ENCODE data around the gene TRIM66. TPM values are rescaled to one million over a fixed set of nuclear protein-coding genes. Genes with fewer than 3 reads are reported as not detected.

TRIM66 gene
- total and polyA plus RNA-seq, 2 of the 8 experiments (the other 6 are each of a cell fraction or from before 2014, with no cell fraction given), result 3.1 to 3.5 TPM

DNA sequence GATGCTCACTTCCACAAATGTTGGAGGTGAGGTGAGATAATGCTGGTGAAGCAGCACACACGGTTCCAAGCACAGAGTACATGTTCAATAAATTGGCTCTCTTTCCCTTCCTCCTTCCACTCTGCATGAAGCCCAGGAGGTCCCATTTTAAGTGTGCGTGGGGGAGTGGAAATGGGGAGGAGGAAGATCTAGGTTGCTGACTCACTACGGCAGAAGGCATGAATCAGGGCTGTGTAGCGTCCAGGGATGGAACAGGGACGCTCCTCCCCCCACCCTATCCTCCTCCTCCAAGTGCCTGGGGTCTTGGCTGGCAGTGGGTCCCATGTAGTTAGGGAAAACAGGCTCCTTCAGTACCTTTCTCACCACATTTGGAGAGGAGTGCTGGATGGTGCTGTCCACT lies 44.2 kb downstream of the TRIM66 start:
- Histone ChIP-seq H3K18ac (ENCODE audit: extremely low read depth, low read length) (no peak overlapping the region), H3K4me2 (ENCODE audit: insufficient read depth in 1 of 2, low read depth in 2 of 2, low read length in 2 of 2) (no peak overlapping the region), H4K91ac (replicated peaks; ENCODE audit: insufficient read length, low read length) (no peak overlapping the region), H2AFZ (ENCODE audit: low read length) (no peak overlapping the region), H3K27ac (ENCODE audit: low read depth, low read length) (no peak overlapping the region), H3K14ac (ENCODE audit: insufficient read length) (no peak overlapping the region), H2BK120ac (replicated peaks; ENCODE audit: low read depth, low read length) (no peak overlapping the region), H3K27me3 (replicated peaks in 1 of 4; ENCODE audit: control insufficient read depth in 3 of 4, extremely low read depth in 1 of 4, insufficient read depth in 3 of 4, low read length in 3 of 4) (no peaks in the 10 kb centered on the region), H4K5ac (ENCODE audit: insufficient read length, low read depth, low read length) (no peak overlapping the region), H3K4me3 (ENCODE audit: extremely low read depth in 1 of 4, insufficient read depth in 2 of 4, low read depth in 3 of 4, low read length in 4 of 4) (no peak overlapping the region), H3K4me1 (replicated peaks in 1 of 4; ENCODE audit: control insufficient read depth in 3 of 4, insufficient read depth in 4 of 4, low read length in 3 of 4) (peaks cover 4 to 9% (median 9%) of the 10 kb centered on the region in 4 experiments; a peak in 6 of 7 replicates), H3K9ac (replicated peaks in 1 of 4; ENCODE audit: extremely low read depth in 1 of 4, low read depth in 3 of 4, low read length in 3 of 4) (no peak overlapping the region), H4K20me1 (replicated peaks in 1 of 2; ENCODE audit: control insufficient read depth in 1 of 2, insufficient read depth in 2 of 2, low read length in 2 of 2) (no peaks in the 10 kb centered on the region), H2BK12ac (ENCODE audit: low read depth, low read length) (no peak overlapping the region), H3K36me3 (ENCODE audit: control insufficient read depth in 2 of 4, insufficient read depth in 4 of 4, low read length in 3 of 4) (peaks cover 0 to 2% (median 0%) of the 10 kb centered on the region in 4 experiments; a peak in 1 of 8 replicates), H3K23me2 (ENCODE audit: low read depth, low read length) (no peaks in the 10 kb centered on the region; the same call in 1 of the 2 replicates), H2AK5ac (ENCODE audit: low read depth, low read length) (no peak overlapping the region), H3K9me3 (ENCODE audit: insufficient read depth in 2 of 2, low read depth in 1 of 2, low read length in 1 of 2) (no peaks in the 10 kb centered on the region), H3K56ac (replicated peaks; ENCODE audit: insufficient read length, low read depth, low read length) (no peak overlapping the region), H3K79me1 (ENCODE audit: low read depth, low read length) (no peaks in the 10 kb centered on the region), H2BK5ac (ENCODE audit: low read depth, low read length) (no peak overlapping the region), H2BK20ac (ENCODE audit: low read length) (no peak overlapping the region), H2BK15ac (ENCODE audit: low read length) (no peak overlapping the region), H3K79me2 (ENCODE audit: control insufficient read depth in 1 of 2, insufficient read depth in 2 of 2, low read length in 2 of 2) (no peaks in the 10 kb centered on the region), H3K4ac (replicated peaks; ENCODE audit: insufficient read length, low read depth, low read length) (no peak overlapping the region), H3K23ac (ENCODE audit: insufficient read length) (no peak overlapping the region), H4K8ac (ENCODE audit: extremely low read depth, insufficient read depth, low read length) (peak overlapping the region; percentile 9; the same call in 1 of the 2 replicates)
- ChIA-PET POLR2A (ENCODE audit: partially characterized antibody) (interaction anchor here (1.7 to 6.6 kb wide), 2 partner anchors 44 to 49 kb away, joined by 7 to 41 read pairs; partner anchors contain the start of genes RPL27A and TRIM66), CTCF (ENCODE audit: partially characterized antibody) (interaction anchor here (0.8 kb wide), 1 partner anchor 26 kb away, joined by 3 read pairs; no protein-coding TSS in a partner anchor)
- DNase-seq (ENCODE audit: low read depth in 1 of 2, low spot score in 2 of 2) (no peak), FAIRE-seq (no peak)
- no peak for TF ChIP-seq CBX5 (IDR thresholded peaks at IDR 0.05; ENCODE audit: low read depth, low read length)
- no peak for TF ChIP-seq KDM4A (IDR thresholded peaks at IDR 0.05; ENCODE audit: low read depth, low read length, severe bottlenecking)
- TF ChIP-seq CHD2 (IDR thresholded peaks at IDR 0.05; ENCODE audit: low read length), result no peak
- TF ChIP-seq SP2 (IDR thresholded peaks at IDR 0.05; ENCODE audit: low read length), result no peak
- no peak for TF ChIP-seq HDAC6 (IDR thresholded peaks at IDR 0.05; ENCODE audit: low read depth, low read length)
- TF ChIP-seq BCL11A (IDR thresholded peaks at IDR 0.05; ENCODE audit: low read depth in 2 of 2, low read length in 2 of 2), result no peak
- TF ChIP-seq SP1 (IDR thresholded peaks at IDR 0.05; ENCODE audit: low read depth, low read length), result no peak
- TF ChIP-seq RBBP5 (IDR thresholded peaks at IDR 0.05; ENCODE audit: borderline replicate concordance, low read depth, low read length), result no peak
- TF ChIP-seq POLR2AphosphoS5 (IDR thresholded peaks at IDR 0.05; ENCODE audit: low read depth, low read length), result no peak
- TF ChIP-seq, protein P1, sequence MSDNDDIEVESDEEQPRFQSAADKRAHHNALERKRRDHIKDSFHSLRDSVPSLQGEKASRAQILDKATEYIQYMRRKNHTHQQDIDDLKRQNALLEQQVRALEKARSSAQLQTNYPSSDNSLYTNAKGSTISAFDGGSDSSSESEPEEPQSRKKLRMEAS (IDR thresholded peaks at IDR 0.05), result no peak
- TF ChIP-seq JUN (IDR thresholded peaks at IDR 0.05; ENCODE audit: low read depth, low read length), result no peak
- 90% methylated on average over 5 of the region's 5 CpGs; no CpG with 5 or more reads in 1 of the 2 experiments for WGBS, 2 experiments (ENCODE audit: extremely low coverage in 1 of 2, insufficient coverage in 1 of 2, insufficient read length in 1 of 2, insufficient replicate concordance in 2 of 2, low coverage in 1 of 2, low lambda C conversion rate in 2 of 2, missing lambda C conversion rate in 1 of 2)
